Psoas muscle (tissue), 8 donors: ENCODE data around the gene KLF9. TPM values are rescaled to one million over a fixed set of nuclear protein-coding genes. Genes with fewer than 3 reads are reported as not detected.

Experiments
- ATAC-seq, 4 donors: fragments of 200-7000 bp; cut with Tn5 transposase; one replicate each; pipeline ENCODE4 v1.9.1; 2020; ENCODE audit warnings: moderate library complexity in 3 of 4, mild to moderate bottlenecking in 2 of 4
- DNase-seq, 2 donors: peaks; one replicate each; pipeline ENCODE4 v3.0.0-alpha.2; 2020
- H3K27ac ChIP-seq: fragments of 200-600 bp; one replicate; pipeline ENCODE4 v1.8.0; 2022
- H3K27me3 ChIP-seq, 3 donors: fragments of 200-600 bp in 1 of 3; one replicate each; pipeline versions ENCODE4 v1.6.1 to v1.8.0; 2013 to 2022; ENCODE audit warnings: low read length in 2 of 3, mild to moderate bottlenecking in 2 of 3, moderate library complexity in 1 of 3; ENCODE audit not compliant: insufficient read depth in 3 of 3
- H3K36me3 ChIP-seq, 2 donors: fragments of 200-600 bp in 1 of 2; one replicate each; pipeline versions ENCODE4 v1.6.1 to v1.8.0; 2013 to 2022; ENCODE audit warnings: low read depth in 1 of 2, mild to moderate bottlenecking in 1 of 2, moderate library complexity in 1 of 2; ENCODE audit not compliant: insufficient read depth in 1 of 2
- H3K4me1 ChIP-seq: fragments of 200-600 bp; one replicate; pipeline ENCODE4 v1.8.0; 2022
- H3K4me3 ChIP-seq: fragments of 200-600 bp; one replicate; pipeline ENCODE4 v1.8.0; 2022; ENCODE audit warnings: mild to moderate bottlenecking
- H3K9me3 ChIP-seq: fragments of 200-600 bp; one replicate; pipeline ENCODE4 v1.8.0; 2022
- WGBS, 3 donors: extraction: QIAGEN DNeasy Blood & Tissue Kit; methylation state at CpG; one replicate each; pipeline versions ENCODE4 v1.1.6 to v1.1.7; 2013; 5-methylcytosine and 5-hydroxymethylcytosine counted together
- intact Hi-C, 2 donors: fragments of 100-400 bp; cut with DNase I; formaldehyde crosslinking; loops; one replicate each; pipeline versions ENCODE4 v1.11.0 to v1.14.2; 2022
- polyA plus RNA-seq, 3 donors: library from polyadenylated mRNA; stranded (reverse); fragments of 200-250 nt; gene quantifications; one replicate each; pipeline ENCODE4 v1.2.3, GENCODE V29; 2013
- total RNA-seq, 4 donors: library from RNA; stranded (reverse); fragmentation: NEBNext Ultra II Directional in 2 of 4; extraction: Animal tissue kit (Norgen Biotek cat#: 25700) in 2 of 4; gene quantifications; one replicate each; pipeline versions ENCODE4 v1.2.1 to v1.2.4, GENCODE V29; 2021 to 2023
- TF ChIP-seq, protein P1 (sequence below): fragments of 200-600 bp; IDR thresholded peaks from one replicate; pipeline ENCODE4 v1.8.0; 2022; ENCODE audit warnings: antibody characterized with exemption
- donor health status: healthy with polysubstance abuse.
- donor health status: DM: no; HTN: no; CAD: no; lungs with moderate emphysema.
- donor health status: Bipolar disorder and iron deficiency.
- donor health status: healthy.
- donor health status: DM: yes; HTN: yes; CAD: no.
- donor health status: DM: no; HTN: no; CAD: no.
- donor health status: DM: no; HTN: no; CAD: no.
- donor health status: DM: yes; HTN: yes; CAD: no.

Gene KLF9
- total and polyA plus RNA-seq, 7 donors, result 29.5 to 178 (median 64.4) TPM

GRCh38 chr9:70400107-70400892, 14.2 kb downstream of the KLF9 start:
- WGBS, 3 donors, result 43 to 57% (median 50%) methylated on average over 5 of the region's 5 CpGs
- peaks cover 100% of the 10 kb centered on the region for H3K4me1 ChIP-seq
- H3K4me3 ChIP-seq, result no peak overlapping the region
- H3K27me3 ChIP-seq, result no peaks in the 10 kb centered on the region
- no peak for DNase-seq
- TF ChIP-seq, protein P1, sequence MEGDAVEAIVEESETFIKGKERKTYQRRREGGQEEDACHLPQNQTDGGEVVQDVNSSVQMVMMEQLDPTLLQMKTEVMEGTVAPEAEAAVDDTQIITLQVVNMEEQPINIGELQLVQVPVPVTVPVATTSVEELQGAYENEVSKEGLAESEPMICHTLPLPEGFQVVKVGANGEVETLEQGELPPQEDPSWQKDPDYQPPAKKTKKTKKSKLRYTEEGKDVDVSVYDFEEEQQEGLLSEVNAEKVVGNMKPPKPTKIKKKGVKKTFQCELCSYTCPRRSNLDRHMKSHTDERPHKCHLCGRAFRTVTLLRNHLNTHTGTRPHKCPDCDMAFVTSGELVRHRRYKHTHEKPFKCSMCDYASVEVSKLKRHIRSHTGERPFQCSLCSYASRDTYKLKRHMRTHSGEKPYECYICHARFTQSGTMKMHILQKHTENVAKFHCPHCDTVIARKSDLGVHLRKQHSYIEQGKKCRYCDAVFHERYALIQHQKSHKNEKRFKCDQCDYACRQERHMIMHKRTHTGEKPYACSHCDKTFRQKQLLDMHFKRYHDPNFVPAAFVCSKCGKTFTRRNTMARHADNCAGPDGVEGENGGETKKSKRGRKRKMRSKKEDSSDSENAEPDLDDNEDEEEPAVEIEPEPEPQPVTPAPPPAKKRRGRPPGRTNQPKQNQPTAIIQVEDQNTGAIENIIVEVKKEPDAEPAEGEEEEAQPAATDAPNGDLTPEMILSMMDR, result no peak
- peak; percentile 21 to 47 (median 35) for ATAC-seq
- H3K36me3 ChIP-seq, result no peaks in the 10 kb centered on the region
- no peaks in the 10 kb centered on the region for H3K9me3 ChIP-seq
- H3K27ac ChIP-seq, result peak overlapping the region; percentile 100
- intact Hi-C loops, result no loop called here

DNA sequence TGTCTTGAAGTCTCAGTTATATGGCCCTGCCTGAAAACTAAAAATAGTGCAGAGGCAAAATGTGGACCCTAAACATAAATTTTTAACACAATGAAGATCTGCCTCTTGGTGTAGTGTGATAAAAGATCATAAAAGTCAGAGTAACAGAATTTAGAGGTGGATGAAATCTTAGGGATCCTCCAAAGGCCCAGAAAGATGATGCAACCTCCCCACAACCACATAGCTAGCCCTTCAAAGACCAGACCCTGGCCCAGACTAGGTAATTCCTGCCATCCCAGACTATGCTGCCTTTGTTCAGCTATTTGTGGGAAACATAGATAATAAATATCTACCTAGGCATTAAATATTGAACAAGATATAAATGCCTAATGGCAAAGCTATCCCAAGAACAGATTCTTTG, 15.3 kb downstream of the KLF9 start:
- no peaks in the 10 kb centered on the region for H3K27me3 ChIP-seq
- H3K27ac ChIP-seq, result peak overlapping the region; percentile 100
- intact Hi-C loops, result no loop called here
- DNase-seq, result no peak
- no peak for ATAC-seq
- no peaks in the 10 kb centered on the region for H3K36me3 ChIP-seq
- H3K9me3 ChIP-seq, result no peaks in the 10 kb centered on the region
- peak overlapping the region; percentile 6 for H3K4me3 ChIP-seq
- TF ChIP-seq, protein P1, result no peak
- H3K4me1 ChIP-seq, result peaks cover 100% of the 10 kb centered on the region

DNA sequence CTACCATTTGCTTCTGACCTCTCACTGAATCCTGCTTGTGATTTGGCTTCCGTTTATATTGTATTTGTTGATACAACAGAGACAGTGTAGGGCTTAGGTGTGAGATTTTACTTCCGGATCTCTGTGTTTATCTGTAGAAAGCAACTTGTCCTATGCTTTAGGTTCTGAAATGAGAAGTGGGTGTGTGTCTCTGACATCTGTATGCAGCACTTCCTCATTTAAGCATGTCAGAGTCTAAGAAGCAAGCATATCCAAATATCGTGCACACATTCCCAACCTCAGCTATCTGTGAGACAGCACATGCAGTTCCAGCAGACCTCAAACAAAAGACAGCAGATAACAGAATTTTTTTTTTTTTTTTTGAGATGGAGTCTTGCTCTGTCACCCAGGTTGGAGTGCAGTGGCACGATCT, 16.3 kb downstream of the KLF9 start:
- Histone ChIP-seq H3K27me3 (no peaks in the 10 kb centered on the region), H3K4me3 (no peak overlapping the region), H3K9me3 (no peaks in the 10 kb centered on the region)

GRCh38 chr9:70395652-70396051, 18.8 kb downstream of the KLF9 start:
- intact Hi-C loops, result no loop called here
- H3K27me3 ChIP-seq, result no peaks in the 10 kb centered on the region
- DNase-seq (no peak), ATAC-seq (no peak)
- no peaks in the 10 kb centered on the region for H3K36me3 ChIP-seq
- peak overlapping the region; percentile 32 for H3K27ac ChIP-seq
- H3K9me3 ChIP-seq, result no peaks in the 10 kb centered on the region
- peaks cover 100% of the 10 kb centered on the region for H3K4me1 ChIP-seq
- TF ChIP-seq, protein P1, result no peak
- peak overlapping the region; percentile 21 for H3K4me3 ChIP-seq
- WGBS, 3 donors, result 52 to 72% (median 54%) methylated on average over 6 of the region's 6 CpGs

More for the DNA sequence above, 16.3 kb downstream of the KLF9 start:
- Histone ChIP-seq H3K4me1 (peaks cover 100% of the 10 kb centered on the region), H3K27ac (peak overlapping the region; percentile 100), H3K36me3 (no peaks in the 10 kb centered on the region)
- intact Hi-C loops, result no loop called here
- whole genome bisulfite sequencing, 3 donors, result 11 to 36% (median 16%) methylated on average over 4 of the region's 4 CpGs
- ATAC-seq (peak in 3 of 4 donors; percentile 18 to 24 (median 21)), DNase-seq (no peak)
- TF ChIP-seq, protein P1, result no peak
